Endothelial cell (in vitro differentiated cells): ENCODE data around the gene XXYLT1. TPM values are rescaled to one million over a fixed set of nuclear protein-coding genes. Genes with fewer than 3 reads are reported as not detected.

ENCODE experiments used
- DNase-seq: peaks from one replicate; pipeline ENCODE4 v3.0.0; 2021; ENCODE audit warnings: low spot score
- H3K27ac Mint-ChIP-seq: one replicate; pipeline ENCODE4 v1.8.0; 2021; ENCODE audit warnings: mixed read lengths, inconsistent platforms; ENCODE audit not compliant: unreplicated experiment
- H3K27me3 Mint-ChIP-seq: one replicate; pipeline ENCODE4 v1.8.0; 2021; ENCODE audit warnings: mild to moderate bottlenecking, moderate library complexity, mixed read lengths, inconsistent platforms; ENCODE audit not compliant: unreplicated experiment
- H3K36me3 Mint-ChIP-seq: one replicate; pipeline ENCODE4 v1.8.0; 2021; ENCODE audit warnings: mild to moderate bottlenecking, low read depth, mixed read lengths, inconsistent platforms; ENCODE audit not compliant: unreplicated experiment
- H3K4me1 Mint-ChIP-seq: one replicate; pipeline ENCODE4 v1.8.0; 2021; ENCODE audit warnings: mild to moderate bottlenecking, mixed read lengths, inconsistent platforms; ENCODE audit not compliant: unreplicated experiment
- H3K4me3 Mint-ChIP-seq: one replicate; pipeline ENCODE4 v1.8.0; 2021; ENCODE audit warnings: mild to moderate bottlenecking, mixed read lengths, inconsistent platforms; ENCODE audit not compliant: unreplicated experiment
- H3K9me3 Mint-ChIP-seq: one replicate; pipeline ENCODE4 v1.8.0; 2021; ENCODE audit warnings: mixed read lengths, inconsistent platforms; ENCODE audit not compliant: unreplicated experiment
- CTCF ChIP-seq: fragments of 200-600 bp; sonication (generic); IDR thresholded peaks from one replicate; pipeline ENCODE4 v1.5.0; 2021; ENCODE audit warnings: antibody characterized with exemption; ENCODE audit not compliant: unreplicated experiment
- total RNA-seq: library from RNA; stranded (reverse); fragmentation: NEBNext Ultra II Directional; extraction: Animal tissue kit (Norgen Biotek cat#: 25700); gene quantifications from one replicate; pipeline ENCODE4 v1.2.1, GENCODE V29; 2021; ENCODE audit not compliant: unreplicated experiment

XXYLT1 gene
- total RNA-seq, 1 donor from 2014 or later = 25.0 TPM

GRCh38 chr3:195160908-195161434 is 110.0 kb downstream of the XXYLT1 start:
- no peaks in the 10 kb centered on the region for H3K9me3 Mint-ChIP-seq
- peaks cover 11% of the 10 kb centered on the region for H3K27me3 Mint-ChIP-seq
- peaks cover 79% of the 10 kb centered on the region for H3K4me1 Mint-ChIP-seq
- H3K27ac Mint-ChIP-seq = peak overlapping the region; percentile 93
- TF ChIP-seq CTCF = no peak
- H3K4me3 Mint-ChIP-seq = no peak overlapping the region
- no peaks in the 10 kb centered on the region for H3K36me3 Mint-ChIP-seq
- no peak for DNase-seq

- no peak for DNase-seq
- Mint-ChIP-seq H3K36me3 (no peaks in the 10 kb centered on the region), H3K4me1 (peaks cover 78% of the 10 kb centered on the region), H3K9me3 (no peaks in the 10 kb centered on the region), H3K27me3 (peaks cover 10% of the 10 kb centered on the region), H3K4me3 (peak overlapping the region; percentile 65), H3K27ac (peak overlapping the region; percentile 93)
- TF ChIP-seq CTCF = no peak
Observed at GRCh38 chr3:195160257-195160898, 110.6 kb downstream of the XXYLT1 start.

GRCh38 chr3:195159814-195160165 is 111.2 kb downstream of the XXYLT1 start:
- peak overlapping the region; percentile 65 for H3K4me3 Mint-ChIP-seq
- H3K9me3 Mint-ChIP-seq = no peaks in the 10 kb centered on the region

GRCh38 chr3:195159117-195159813 is 111.7 kb downstream of the XXYLT1 start:
- peak overlapping the region; percentile 0 for H3K4me3 Mint-ChIP-seq
- H3K27me3 Mint-ChIP-seq = peaks cover 12% of the 10 kb centered on the region
- no peaks in the 10 kb centered on the region for H3K36me3 Mint-ChIP-seq
- peak overlapping the region; percentile 93 for H3K27ac Mint-ChIP-seq
- no peaks in the 10 kb centered on the region for H3K9me3 Mint-ChIP-seq
- TF ChIP-seq CTCF = no peak
- no peak for DNase-seq
- H3K4me1 Mint-ChIP-seq = peaks cover 78% of the 10 kb centered on the region

More at GRCh38 chr3:195159814-195160165, 111.2 kb downstream of the XXYLT1 start:
- H3K27ac Mint-ChIP-seq = peak overlapping the region; percentile 93
- no peaks in the 10 kb centered on the region for H3K36me3 Mint-ChIP-seq
- peaks cover 10% of the 10 kb centered on the region for H3K27me3 Mint-ChIP-seq
- TF ChIP-seq CTCF = no peak
- H3K4me1 Mint-ChIP-seq = peaks cover 78% of the 10 kb centered on the region
- no peak for DNase-seq
